Sigmoid colon (tissue), 4 donors: ENCODE data around the gene CREBL2.
"Not testable (repeated sequence)": the region's sequence is repeated elsewhere in the genome, so short reads cannot be mapped to it uniquely, and the experiment has no call there.

ENCODE experiments used
- EP300 ChIP-seq, 4 donors: sonication (generic); formaldehyde crosslinking; IDR thresholded peaks; one replicate each; pipeline ENCODE4 v1.6.1; 2017; ENCODE audit warnings: antibody characterized with exemption in 4 of 4
- POLR2A ChIP-seq, 2 donors: fragments of 450-650 bp; IDR thresholded peaks; one replicate each; pipeline ENCODE4 v1.6.1; 2016; ENCODE audit warnings: antibody characterized with exemption in 2 of 2, mild to moderate bottlenecking in 2 of 2, moderate library complexity in 2 of 2
- POLR2AphosphoS5 ChIP-seq, 4 donors: sonication (generic); formaldehyde crosslinking; IDR thresholded peaks; one replicate each; pipeline ENCODE4 v1.6.1; 2017; ENCODE audit warnings: antibody characterized with exemption in 4 of 4
- TF ChIP-seq, protein P1 (sequence below), 4 experiments: fragments of 450-650 bp in 3 of 4; fragments of 200-600 bp in 1 of 4; IDR thresholded peaks; one replicate each; pipeline ENCODE4 v1.5.1; 2016 to 2019; ENCODE audit warnings: antibody characterized with exemption in 4 of 4, mild to moderate bottlenecking in 3 of 4, moderate library complexity in 2 of 4

DNA sequence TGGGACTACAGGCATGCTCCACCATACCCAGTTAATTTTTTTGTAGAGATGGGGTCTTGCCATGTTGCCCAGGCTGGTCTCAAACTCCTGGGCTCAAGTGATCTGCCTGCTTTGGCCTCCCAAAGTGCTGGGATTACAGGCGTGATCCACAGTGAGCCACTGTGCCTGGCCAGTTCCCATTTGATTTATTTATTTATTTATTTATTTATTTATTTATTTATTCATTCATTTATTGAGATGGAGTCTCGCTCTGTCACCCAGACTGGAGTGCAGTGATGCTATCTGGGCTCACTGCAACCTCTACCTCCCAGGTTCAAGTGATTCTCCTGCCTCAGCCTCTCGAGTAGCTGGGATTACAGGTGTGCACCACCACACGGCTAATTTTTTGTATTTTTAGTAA is 41.0 kb downstream of the CREBL2 start:
- not testable (repeated sequence) for TF ChIP-seq POLR2A, POLR2AphosphoS5, EP300 (IDR thresholded peaks at IDR 0.05)
- TF ChIP-seq, protein P1, sequence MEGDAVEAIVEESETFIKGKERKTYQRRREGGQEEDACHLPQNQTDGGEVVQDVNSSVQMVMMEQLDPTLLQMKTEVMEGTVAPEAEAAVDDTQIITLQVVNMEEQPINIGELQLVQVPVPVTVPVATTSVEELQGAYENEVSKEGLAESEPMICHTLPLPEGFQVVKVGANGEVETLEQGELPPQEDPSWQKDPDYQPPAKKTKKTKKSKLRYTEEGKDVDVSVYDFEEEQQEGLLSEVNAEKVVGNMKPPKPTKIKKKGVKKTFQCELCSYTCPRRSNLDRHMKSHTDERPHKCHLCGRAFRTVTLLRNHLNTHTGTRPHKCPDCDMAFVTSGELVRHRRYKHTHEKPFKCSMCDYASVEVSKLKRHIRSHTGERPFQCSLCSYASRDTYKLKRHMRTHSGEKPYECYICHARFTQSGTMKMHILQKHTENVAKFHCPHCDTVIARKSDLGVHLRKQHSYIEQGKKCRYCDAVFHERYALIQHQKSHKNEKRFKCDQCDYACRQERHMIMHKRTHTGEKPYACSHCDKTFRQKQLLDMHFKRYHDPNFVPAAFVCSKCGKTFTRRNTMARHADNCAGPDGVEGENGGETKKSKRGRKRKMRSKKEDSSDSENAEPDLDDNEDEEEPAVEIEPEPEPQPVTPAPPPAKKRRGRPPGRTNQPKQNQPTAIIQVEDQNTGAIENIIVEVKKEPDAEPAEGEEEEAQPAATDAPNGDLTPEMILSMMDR (IDR thresholded peaks at IDR 0.05) = not testable (repeated sequence)
